HFFc6 (cell line): Measurements from ENCODE around the gene ANAPC2. TPM values are rescaled to one million over a fixed set of nuclear protein-coding genes. Genes with fewer than 3 reads are reported as not detected.
"Not testable (repeated sequence)": the region's sequence is repeated elsewhere in the genome, so short reads cannot be mapped to it uniquely, and the experiment has no call there.

Experiments
- DNase-seq: peaks from one replicate; pipeline ENCODE4 v3.0.0-alpha.2; 2018
- H3K27ac Mint-ChIP-seq: 2 replicates; pipeline ENCODE4 v1.8.0; 2020; ENCODE audit warnings: mild to moderate bottlenecking, mixed read lengths
- H3K27me3 Mint-ChIP-seq: 2 replicates; pipeline ENCODE4 v1.8.0; 2021; ENCODE audit warnings: mild to moderate bottlenecking, moderate library complexity, mixed read lengths; ENCODE audit not compliant: insufficient read depth
- H3K36me3 Mint-ChIP-seq: 2 replicates; pipeline ENCODE4 v1.8.0; 2021; ENCODE audit warnings: low read depth, mixed read lengths
- H3K4me1 Mint-ChIP-seq: 2 replicates; pipeline ENCODE4 v1.8.0; 2020; ENCODE audit warnings: low read depth, mixed read lengths
- H3K4me3 Mint-ChIP-seq: 2 replicates; pipeline ENCODE4 v1.8.0; 2020; ENCODE audit warnings: mild to moderate bottlenecking, moderate library complexity, mixed read lengths
- H3K9me3 Mint-ChIP-seq: 2 replicates; pipeline ENCODE4 v1.8.0; 2020; ENCODE audit warnings: mild to moderate bottlenecking, mixed read lengths
- CTCF ChIP-seq: fragments of 200-600 bp; sonication (generic); IDR thresholded peaks from 2 replicates; pipeline ENCODE4 v1.5.0; 2021; ENCODE audit warnings: antibody characterized with exemption, mild to moderate bottlenecking
- total RNA-seq, 6 experiments: library from RNA; stranded (reverse); fragmentation: NEBNext Ultra II Directional; extraction: Animal tissue kit (Norgen Biotek cat#: 25700); gene quantifications; 2 replicates in 1 of 6; 3 replicates in 5 of 6; pipeline ENCODE4 v1.2.3, GENCODE V29; 2021

The ANAPC2 gene
- total RNA-seq, 6 experiments from 2014 or later = 34.8 to 41.5 (median 37.4) TPM

GRCh38 chr9:137136261-137136880 is 52.0 kb downstream of the ANAPC2 start:
- DNase-seq = no peak
- no peak overlapping the region for H3K27ac Mint-ChIP-seq

DNA sequence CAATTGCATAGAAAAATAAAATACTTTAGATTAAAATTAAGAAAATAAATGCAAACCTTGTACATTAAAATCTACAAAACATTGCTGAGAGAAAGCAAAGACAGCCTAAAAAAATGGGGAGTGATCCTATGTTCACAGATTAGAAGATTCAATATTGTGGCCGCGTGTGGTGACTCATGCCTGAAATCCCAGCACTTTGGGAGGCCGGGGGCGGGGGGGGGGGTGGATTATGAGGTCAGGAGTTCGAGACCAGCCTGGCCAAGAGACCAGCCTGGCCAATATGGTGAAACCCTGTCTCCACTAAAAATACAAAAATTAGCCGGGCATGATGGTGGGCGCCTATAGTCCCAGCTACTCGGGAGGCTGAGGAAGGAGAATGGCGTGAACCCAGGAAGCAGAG is 53.2 kb downstream of the ANAPC2 start:
- H3K36me3 Mint-ChIP-seq, H3K9me3 Mint-ChIP-seq: not testable (repeated sequence)
- peaks cover 18% of the 10 kb centered on the region for H3K27me3 Mint-ChIP-seq

More at GRCh38 chr9:137136261-137136880, 52.0 kb downstream of the ANAPC2 start:
- Mint-ChIP-seq H3K4me1 (no peaks in the 10 kb centered on the region), H3K9me3 (no peaks in the 10 kb centered on the region), H3K4me3 (no peak overlapping the region), H3K27me3 (peaks cover 23% of the 10 kb centered on the region), H3K36me3 (no peaks in the 10 kb centered on the region)
- TF ChIP-seq CTCF = no peak

DNA sequence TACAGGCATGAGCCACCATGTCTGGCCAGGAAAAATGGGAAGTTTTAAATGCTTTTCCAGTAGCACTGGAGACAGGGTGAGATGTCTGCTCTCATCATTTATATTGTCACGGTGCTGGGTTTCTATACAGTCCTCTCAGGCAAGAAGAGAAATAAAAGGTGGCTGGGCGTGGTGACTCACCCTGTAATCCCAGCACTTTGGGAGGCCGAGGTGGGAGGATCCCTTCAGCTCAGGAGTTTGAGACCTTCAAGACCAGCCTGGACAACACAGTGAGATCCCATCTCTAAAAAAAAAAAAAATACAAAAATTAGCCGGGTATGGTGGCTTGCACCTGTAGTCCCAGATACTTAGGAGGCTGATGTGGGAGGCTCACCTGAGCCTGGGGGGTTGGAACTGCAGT is 54.2 kb downstream of the ANAPC2 start:
- DNase-seq = no peak
- H3K4me1 Mint-ChIP-seq = no peaks in the 10 kb centered on the region
- H3K4me3 Mint-ChIP-seq = no peak overlapping the region
- no peaks in the 10 kb centered on the region for H3K36me3 Mint-ChIP-seq
- no peak for TF ChIP-seq CTCF
- H3K27me3 Mint-ChIP-seq = peaks cover 10% of the 10 kb centered on the region
- no peaks in the 10 kb centered on the region for H3K9me3 Mint-ChIP-seq
- H3K27ac Mint-ChIP-seq = no peak overlapping the region

More for the DNA sequence above, 53.2 kb downstream of the ANAPC2 start:
- H3K4me1 Mint-ChIP-seq, H3K27ac Mint-ChIP-seq, H3K4me3 Mint-ChIP-seq, DNase-seq: not testable (repeated sequence)

DNA sequence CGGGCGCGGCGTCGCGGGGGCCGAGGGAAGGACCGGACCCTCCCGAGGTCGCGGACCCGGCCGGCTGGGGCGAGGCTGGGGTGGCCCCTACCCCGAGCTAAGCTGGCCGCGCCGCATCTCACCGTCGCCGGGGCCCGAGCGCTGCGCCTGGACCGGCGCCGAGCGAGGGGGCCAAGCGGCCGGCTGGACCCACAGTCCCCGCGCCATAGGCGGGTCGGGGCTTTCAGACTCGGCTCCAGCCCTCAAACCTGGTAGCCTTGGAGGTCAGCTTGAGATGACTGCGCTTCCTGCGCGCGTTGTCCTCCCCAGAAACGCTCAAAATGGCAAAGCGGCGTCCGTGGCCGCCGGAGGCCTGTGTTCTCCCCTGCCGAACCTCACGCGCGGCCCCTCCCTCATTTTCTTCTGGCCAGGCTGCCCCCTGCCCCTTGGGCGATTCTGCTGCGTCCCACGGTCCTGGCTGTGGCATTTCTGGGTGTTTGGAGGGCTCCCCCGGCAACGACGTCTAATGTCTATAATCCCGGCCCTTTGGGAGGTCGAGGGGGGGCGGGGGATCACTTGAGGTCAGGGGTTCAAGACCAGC is 58.1 kb downstream of the ANAPC2 start:
- peaks cover 10% of the 10 kb centered on the region for H3K36me3 Mint-ChIP-seq
- H3K9me3 Mint-ChIP-seq = no peaks in the 10 kb centered on the region
- no peaks in the 10 kb centered on the region; the same call in none of the 2 replicates for H3K27me3 Mint-ChIP-seq
- peaks cover 22% of the 10 kb centered on the region for H3K4me1 Mint-ChIP-seq
- H3K27ac Mint-ChIP-seq = peak overlapping the region; percentile 71
- no peak for TF ChIP-seq CTCF
- no peak for DNase-seq
- peak overlapping the region; percentile 83 for H3K4me3 Mint-ChIP-seq

- H3K27ac Mint-ChIP-seq = peak overlapping the region; percentile 64
- peak; percentile 85 for DNase-seq
- H3K36me3 Mint-ChIP-seq = peaks cover 10% of the 10 kb centered on the region
- no peaks in the 10 kb centered on the region; the same call in none of the 2 replicates for H3K27me3 Mint-ChIP-seq
- TF ChIP-seq CTCF = no peak
- no peaks in the 10 kb centered on the region for H3K9me3 Mint-ChIP-seq
- peak overlapping the region; percentile 88 for H3K4me3 Mint-ChIP-seq
- H3K4me1 Mint-ChIP-seq = peaks cover 22% of the 10 kb centered on the region
These were observed 58.7 kb downstream of the ANAPC2 start for GRCh38 chr9:137129456-137130175.
